Endometrial microvascular endothelial cells (primary cell): ENCODE data around the gene PADI1. TPM values are rescaled to one million over a fixed set of nuclear protein-coding genes. Genes with fewer than 3 reads are reported as not detected.

Experiments
- in situ Hi-C: cut with HindIII; loops from 2 replicates; pipeline ENCODE4 v1.10.0; 2017; ENCODE audit warnings: low sequenced_read_pairs, low pct_unique_long_range_greater_than_20kb; ENCODE audit errors: inconsistent ontology term
- total RNA-seq: library from RNA; depleted of rRNA; stranded (reverse); fragments of >200 nt; gene quantifications from one replicate; pipeline ENCODE4 v1.2.3, GENCODE V29; 2015; ENCODE audit errors: inconsistent ontology term

The PADI1 gene
- not detected for total RNA-seq

- in situ Hi-C loops = no loop called here
These were observed at the start of gene PADI1 for GRCh38 chr1:17204546-17205440. PADI1 (plus strand) TSS chr1:17205128; CDS start chr1:17205218, 90 bp downstream.

- in situ Hi-C loops = no loop called here
These were observed 49.5 kb upstream of the PADI1 start for GRCh38 chr1:17155257-17155920.

GRCh38 chr1:17156108-17156507, 48.8 kb upstream of the PADI1 start:
- in situ Hi-C loops = no loop called here

- in situ Hi-C loops = no loop called here
These were observed 46.0 kb upstream of the PADI1 start for GRCh38 chr1:17158961-17159360.

GRCh38 chr1:17161137-17161740, 43.7 kb upstream of the PADI1 start:
- in situ Hi-C loops = no loop called here

GRCh38 chr1:17161926-17162800, 42.8 kb upstream of the PADI1 start:
- in situ Hi-C loops = no loop called here

GRCh38 chr1:17162941-17163340, 42.0 kb upstream of the PADI1 start:
- in situ Hi-C loops = no loop called here

- in situ Hi-C loops = no loop called here
These were observed 41.6 kb upstream of the PADI1 start for GRCh38 chr1:17163371-17163770.

GRCh38 chr1:17163789-17164666, 40.9 kb upstream of the PADI1 start:
- in situ Hi-C loops = no loop called here

GRCh38 chr1:17165823-17166222, 39.1 kb upstream of the PADI1 start:
- in situ Hi-C loops = no loop called here

- in situ Hi-C loops = no loop called here
These were observed 37.7 kb upstream of the PADI1 start for GRCh38 chr1:17167041-17167785.

GRCh38 chr1:17167786-17168090, 37.2 kb upstream of the PADI1 start:
- in situ Hi-C loops = no loop called here

GRCh38 chr1:17168091-17168876, 36.6 kb upstream of the PADI1 start:
- in situ Hi-C loops = no loop called here

- in situ Hi-C loops = no loop called here
These were observed 34.4 kb upstream of the PADI1 start for GRCh38 chr1:17170571-17170970.

- in situ Hi-C loops = no loop called here
These were observed 31.7 kb upstream of the PADI1 start for GRCh38 chr1:17173217-17173616.

- in situ Hi-C loops = no loop called here
These were observed 28.4 kb upstream of the PADI1 start for GRCh38 chr1:17176306-17177061.
